SK-N-SH treated with all-trans-retinoic acid at 6 μM for 48 hours (cell line): ENCODE data around the gene PCDHGA11.

Experiments used
- BACH2 ChIP-seq: fragments of 250-450 bp; sonication (Bioruptor Pico); IDR thresholded peaks from 2 replicates; pipeline ENCODE4 v1.9.0; 2021; ENCODE audit warnings: mild to moderate bottlenecking, borderline replicate concordance
- ESRRG ChIP-seq: fragments of 250-450 bp; sonication (Bioruptor Pico); IDR thresholded peaks from 2 replicates; pipeline ENCODE4 v1.6.1; 2021; ENCODE audit warnings: mild to moderate bottlenecking
- OSR1 ChIP-seq: fragments of 250-450 bp; sonication (Bioruptor Pico); IDR thresholded peaks from 2 replicates; pipeline ENCODE4 v1.8.0; 2022; ENCODE audit warnings: moderate library complexity, mild to moderate bottlenecking, inconsistent platforms
- ZNF565 ChIP-seq: fragments of 450-650 bp; formaldehyde crosslinking; conservative IDR thresholded peaks from 2 replicates; pipeline ENCODE4 v1.5.0; 2020; ENCODE audit warnings: low read depth, mild to moderate bottlenecking, moderate library complexity
- ZNF8 ChIP-seq: fragments of 450-650 bp; formaldehyde crosslinking; IDR thresholded peaks from 2 replicates; pipeline ENCODE4 v1.5.0; 2020; ENCODE audit warnings: mild to moderate bottlenecking, moderate library complexity
- TF ChIP-seq, protein P1 (sequence below): fragments of 250-450 bp; sonication (Bioruptor Pico); IDR thresholded peaks from 2 replicates; pipeline ENCODE4 v1.8.0; 2020; ENCODE audit warnings: mild to moderate bottlenecking, moderate library complexity, borderline replicate concordance

GRCh38 chr5:141431286-141431685 is 10.4 kb downstream of the PCDHGA11 start:
- TF ChIP-seq BACH2 (CRISPR knock-in tag) (no peak), ZNF565 (CRISPR knock-in tag) (no peak), ZNF8 (CRISPR knock-in tag) (no peak), ESRRG (CRISPR knock-in tag) (no peak), OSR1 (CRISPR knock-in tag) (no peak)
- TF ChIP-seq, protein P1, sequence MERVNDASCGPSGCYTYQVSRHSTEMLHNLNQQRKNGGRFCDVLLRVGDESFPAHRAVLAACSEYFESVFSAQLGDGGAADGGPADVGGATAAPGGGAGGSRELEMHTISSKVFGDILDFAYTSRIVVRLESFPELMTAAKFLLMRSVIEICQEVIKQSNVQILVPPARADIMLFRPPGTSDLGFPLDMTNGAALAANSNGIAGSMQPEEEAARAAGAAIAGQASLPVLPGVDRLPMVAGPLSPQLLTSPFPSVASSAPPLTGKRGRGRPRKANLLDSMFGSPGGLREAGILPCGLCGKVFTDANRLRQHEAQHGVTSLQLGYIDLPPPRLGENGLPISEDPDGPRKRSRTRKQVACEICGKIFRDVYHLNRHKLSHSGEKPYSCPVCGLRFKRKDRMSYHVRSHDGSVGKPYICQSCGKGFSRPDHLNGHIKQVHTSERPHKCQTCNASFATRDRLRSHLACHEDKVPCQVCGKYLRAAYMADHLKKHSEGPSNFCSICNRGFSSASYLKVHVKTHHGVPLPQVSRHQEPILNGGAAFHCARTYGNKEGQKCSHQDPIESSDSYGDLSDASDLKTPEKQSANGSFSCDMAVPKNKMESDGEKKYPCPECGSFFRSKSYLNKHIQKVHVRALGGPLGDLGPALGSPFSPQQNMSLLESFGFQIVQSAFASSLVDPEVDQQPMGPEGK, result no peak
